Activated B cell treated with CpG ODN at 0.5 μM for 24 hours (primary cell): ENCODE data around the gene FGF11. TPM values are rescaled to one million over a fixed set of nuclear protein-coding genes. Genes with fewer than 3 reads are reported as not detected.

Experiments
- ATAC-seq: fragments of 200-7000 bp; cut with Tn5 transposase; one replicate; pipeline ENCODE4 v1.10.0; 2021; ENCODE audit warnings: low read depth, mild to moderate bottlenecking, moderate library complexity
- CTCF ChIA-PET: fragments of 350-600 bp; sonication (Branson Sonifier 250); formaldehyde crosslinking; loops from one replicate; lab custom pipeline; 2021; ENCODE audit warnings: antibody characterized with exemption; lab: Charles Lee
- POLR2A ChIA-PET: fragments of 350-600 bp; sonication (Branson Sonifier 250); formaldehyde crosslinking; loops from one replicate; lab custom pipeline; 2021; ENCODE audit warnings: antibody characterized with exemption; lab: Charles Lee
- DNase-seq: peaks from one replicate; pipeline ENCODE4 v3.0.0; 2022
- H3K27ac Mint-ChIP-seq: one replicate; pipeline ENCODE4 v1.8.0; 2020; ENCODE audit warnings: mixed read lengths
- H3K27me3 Mint-ChIP-seq: one replicate; pipeline ENCODE4 v1.8.0; 2021; ENCODE audit warnings: mixed read lengths
- H3K36me3 Mint-ChIP-seq: one replicate; pipeline ENCODE4 v1.8.0; 2021; ENCODE audit warnings: low read depth, mixed read lengths
- H3K4me1 Mint-ChIP-seq: one replicate; pipeline ENCODE4 v1.8.0; 2021; ENCODE audit warnings: mixed read lengths
- H3K4me3 Mint-ChIP-seq: one replicate; pipeline ENCODE4 v1.8.0; 2020; ENCODE audit warnings: mild to moderate bottlenecking, mixed read lengths
- H3K9me3 Mint-ChIP-seq: one replicate; pipeline ENCODE4 v1.8.0; 2020; ENCODE audit warnings: mixed read lengths
- intact Hi-C: fragments of 100-400 bp; cut with micrococcal nuclease; formaldehyde crosslinking; loops from one replicate; pipeline ENCODE4 v1.15.1; 2024
- total RNA-seq: library from RNA; stranded (reverse); gene quantifications from 2 replicates; pipeline ENCODE4 v1.2.3, GENCODE V29; 2022
- TF ChIP-seq, protein P1 (sequence below): fragments of 200-600 bp; IDR thresholded peaks from one replicate; pipeline ENCODE4 v1.8.0; 2022; ENCODE audit warnings: antibody characterized with exemption, mild to moderate bottlenecking

FGF11 gene
- total RNA-seq, 1 donor from 2014 or later = 2.8 TPM

DNA sequence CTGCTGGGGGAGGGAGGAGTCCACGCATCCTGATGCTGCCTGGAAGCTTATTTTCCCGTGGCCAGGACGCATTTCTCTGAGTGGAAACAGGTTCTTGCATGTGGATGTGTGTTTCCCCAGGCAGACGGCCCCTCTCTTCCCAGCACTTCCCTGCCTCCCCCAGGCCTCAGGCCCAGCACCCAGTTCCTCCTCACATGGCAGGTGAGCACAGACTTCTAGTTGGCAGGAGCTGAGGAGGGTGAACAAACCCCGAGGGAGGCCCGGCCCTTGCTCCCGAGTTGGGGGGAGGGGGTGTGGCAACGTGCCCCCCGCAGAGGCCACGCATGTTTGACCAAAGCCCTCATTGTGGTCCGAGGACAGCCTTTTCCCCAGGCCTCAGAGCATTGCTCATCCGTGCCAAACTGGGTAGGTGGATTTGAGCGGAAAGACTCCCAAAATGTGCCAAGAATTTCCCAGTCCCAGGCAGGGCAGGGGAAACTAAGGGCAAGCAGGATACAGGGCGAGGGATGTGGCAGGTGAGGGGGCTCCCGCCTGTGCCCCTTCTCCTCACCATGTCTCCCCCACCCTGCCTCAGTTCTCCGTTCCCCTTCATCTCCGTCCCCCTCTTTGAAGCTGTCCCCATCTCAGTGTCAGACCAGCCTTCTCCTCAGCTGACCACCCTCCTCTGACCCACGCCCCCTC lies 20.7 kb upstream of the FGF11 start:
- no peak overlapping the region for H3K27ac Mint-ChIP-seq

DNA sequence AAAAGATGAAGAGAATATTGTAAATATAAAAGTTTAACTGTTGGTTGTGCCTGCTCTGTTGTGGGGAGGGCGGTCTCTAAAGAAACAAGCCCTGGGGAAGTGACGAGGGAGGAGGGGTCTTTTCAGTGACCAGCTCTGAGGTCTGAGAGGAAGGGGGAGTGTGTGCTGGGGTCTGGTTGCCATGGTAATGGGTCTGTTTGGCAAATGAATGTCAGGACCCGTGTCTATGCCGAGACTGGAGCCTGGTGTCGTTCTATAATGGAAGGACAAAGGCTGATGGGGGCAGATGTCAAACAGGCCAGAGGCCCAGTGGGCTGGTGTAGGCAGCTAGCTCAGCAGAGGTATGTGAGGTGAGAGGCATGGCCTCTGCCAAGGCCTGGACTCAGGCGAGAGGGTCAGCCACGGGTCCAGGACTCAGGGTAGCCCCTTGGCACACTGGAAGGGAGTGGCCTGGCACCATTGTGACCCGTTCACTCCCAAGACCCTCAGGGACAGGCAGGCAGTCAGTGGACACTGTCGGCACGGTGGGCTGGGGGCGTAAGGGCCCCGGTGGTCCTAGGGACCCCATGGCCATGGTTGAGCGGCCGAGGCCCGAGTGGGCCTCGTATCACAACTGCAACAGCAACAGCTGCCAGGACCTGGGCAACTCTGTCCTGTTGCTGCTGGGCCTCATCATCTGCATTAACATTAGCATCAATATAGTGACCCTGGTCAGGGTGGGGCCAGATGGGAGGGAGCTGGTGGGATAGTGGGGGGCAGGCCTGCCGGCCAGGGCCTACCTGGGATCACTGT lies 19.3 kb upstream of the FGF11 start, which contains the start of gene SPEM1:
SPEM1 (plus strand) TSS at position 506 of the 792 bp plus-strand sequence; CDS start at position 567, 61 bp downstream.
- DNase-seq (no peak), ATAC-seq (no peak)
- intact Hi-C loops = no loop called here
- Mint-ChIP-seq H3K4me1 (no peaks in the 10 kb centered on the region), H3K9me3 (no peaks in the 10 kb centered on the region), H3K36me3 (no peaks in the 10 kb centered on the region), H3K4me3 (no peak within 1 kb of the TSS), H3K27ac (no peak within 1 kb of the TSS), H3K27me3 (peaks cover 6% of the 10 kb centered on the region)
- ChIA-PET CTCF (no interaction called here), POLR2A (interaction anchor here (0.9 kb wide), 1 partner anchor 16 kb away, joined by 4 read pairs; the partner anchor contains the start of gene TMEM256)
- TF ChIP-seq, protein P1, sequence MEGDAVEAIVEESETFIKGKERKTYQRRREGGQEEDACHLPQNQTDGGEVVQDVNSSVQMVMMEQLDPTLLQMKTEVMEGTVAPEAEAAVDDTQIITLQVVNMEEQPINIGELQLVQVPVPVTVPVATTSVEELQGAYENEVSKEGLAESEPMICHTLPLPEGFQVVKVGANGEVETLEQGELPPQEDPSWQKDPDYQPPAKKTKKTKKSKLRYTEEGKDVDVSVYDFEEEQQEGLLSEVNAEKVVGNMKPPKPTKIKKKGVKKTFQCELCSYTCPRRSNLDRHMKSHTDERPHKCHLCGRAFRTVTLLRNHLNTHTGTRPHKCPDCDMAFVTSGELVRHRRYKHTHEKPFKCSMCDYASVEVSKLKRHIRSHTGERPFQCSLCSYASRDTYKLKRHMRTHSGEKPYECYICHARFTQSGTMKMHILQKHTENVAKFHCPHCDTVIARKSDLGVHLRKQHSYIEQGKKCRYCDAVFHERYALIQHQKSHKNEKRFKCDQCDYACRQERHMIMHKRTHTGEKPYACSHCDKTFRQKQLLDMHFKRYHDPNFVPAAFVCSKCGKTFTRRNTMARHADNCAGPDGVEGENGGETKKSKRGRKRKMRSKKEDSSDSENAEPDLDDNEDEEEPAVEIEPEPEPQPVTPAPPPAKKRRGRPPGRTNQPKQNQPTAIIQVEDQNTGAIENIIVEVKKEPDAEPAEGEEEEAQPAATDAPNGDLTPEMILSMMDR = no peak

More for the DNA sequence above, 20.7 kb upstream of the FGF11 start:
- DNase-seq (no peak), ATAC-seq (no peak)
- H3K4me1 Mint-ChIP-seq = no peaks in the 10 kb centered on the region
- no peak overlapping the region for H3K4me3 Mint-ChIP-seq
- TF ChIP-seq, protein P1 = no peak
- POLR2A ChIA-PET = interaction anchor here (0.6 kb wide), 1 partner anchor 173 kb away, joined by 3 read pairs; no protein-coding TSS in a partner anchor
- intact Hi-C loops = no loop called here
- peaks cover 3% of the 10 kb centered on the region for H3K27me3 Mint-ChIP-seq
- CTCF ChIA-PET = no interaction called here
- H3K9me3 Mint-ChIP-seq = no peaks in the 10 kb centered on the region
- no peaks in the 10 kb centered on the region for H3K36me3 Mint-ChIP-seq

DNA sequence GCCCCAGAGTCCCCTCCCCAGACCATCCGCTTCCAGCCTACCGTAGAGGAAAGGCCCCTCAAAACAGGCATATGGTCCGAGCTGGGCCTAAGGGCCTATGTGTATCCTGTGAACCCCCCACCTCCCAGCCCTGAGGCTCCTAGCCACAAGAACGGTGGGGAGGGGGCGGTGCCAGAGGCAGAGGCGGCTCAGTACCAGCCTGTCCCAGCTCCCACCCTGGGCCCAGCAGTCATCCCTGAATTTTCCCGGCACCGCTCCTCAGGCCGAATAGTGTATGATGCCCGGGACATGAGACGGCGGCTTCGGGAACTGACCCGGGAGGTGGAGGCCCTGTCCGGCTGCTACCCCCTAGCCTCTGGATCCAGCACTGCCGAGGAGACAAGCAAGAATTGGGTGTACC lies 18.1 kb upstream of the FGF11 start:
- intact Hi-C loops = no loop called here
- ChIA-PET POLR2A (interaction anchor here (0.9 kb wide), 1 partner anchor 17 kb away, joined by 4 read pairs; the partner anchor contains the start of gene TMEM256), CTCF (no interaction called here)
- H3K36me3 Mint-ChIP-seq = no peaks in the 10 kb centered on the region
- no peaks in the 10 kb centered on the region for H3K4me1 Mint-ChIP-seq
- H3K27me3 Mint-ChIP-seq = peaks cover 7% of the 10 kb centered on the region
- H3K27ac Mint-ChIP-seq = no peak overlapping the region
- TF ChIP-seq, protein P1 = no peak
- ATAC-seq (no peak), DNase-seq (no peak)
- H3K9me3 Mint-ChIP-seq = no peaks in the 10 kb centered on the region
- no peak overlapping the region for H3K4me3 Mint-ChIP-seq

DNA sequence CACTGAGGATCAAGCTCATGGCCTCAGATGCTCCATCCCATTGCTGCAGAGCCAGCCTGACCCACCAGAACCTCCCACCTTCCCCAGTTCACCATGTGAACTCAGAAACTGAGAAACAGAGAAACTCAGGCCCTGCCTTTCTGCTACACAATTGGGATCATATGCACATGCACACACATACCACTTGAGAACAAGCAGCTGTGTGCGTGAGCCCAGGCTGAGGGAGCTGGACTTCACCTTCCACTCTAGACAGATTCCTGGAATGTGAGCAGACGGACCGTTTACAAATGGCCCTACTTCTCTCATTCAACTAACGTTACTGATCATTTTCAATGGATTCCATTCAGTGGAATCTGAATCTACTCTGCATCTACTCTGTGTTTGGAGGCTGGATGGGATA lies 15.6 kb upstream of the FGF11 start:
- intact Hi-C loops = no loop called here
- peaks cover 9% of the 10 kb centered on the region for H3K27me3 Mint-ChIP-seq
- TF ChIP-seq, protein P1 = no peak
- ChIA-PET POLR2A (interaction anchor here (0.5 to 1.4 kb wide), 3 partner anchors 17 to 262 kb away, joined by 3 to 5 read pairs (median 3); no protein-coding TSS in a partner anchor), CTCF (interaction anchor here (1.8 kb wide), 1 partner anchor 13 kb away, joined by 6 read pairs; no protein-coding TSS in a partner anchor)
- no peaks in the 10 kb centered on the region for H3K36me3 Mint-ChIP-seq
- H3K4me1 Mint-ChIP-seq = no peaks in the 10 kb centered on the region
- ATAC-seq (no peak), DNase-seq (no peak)
- no peak overlapping the region for H3K4me3 Mint-ChIP-seq
- no peak overlapping the region for H3K27ac Mint-ChIP-seq
- no peaks in the 10 kb centered on the region for H3K9me3 Mint-ChIP-seq

DNA sequence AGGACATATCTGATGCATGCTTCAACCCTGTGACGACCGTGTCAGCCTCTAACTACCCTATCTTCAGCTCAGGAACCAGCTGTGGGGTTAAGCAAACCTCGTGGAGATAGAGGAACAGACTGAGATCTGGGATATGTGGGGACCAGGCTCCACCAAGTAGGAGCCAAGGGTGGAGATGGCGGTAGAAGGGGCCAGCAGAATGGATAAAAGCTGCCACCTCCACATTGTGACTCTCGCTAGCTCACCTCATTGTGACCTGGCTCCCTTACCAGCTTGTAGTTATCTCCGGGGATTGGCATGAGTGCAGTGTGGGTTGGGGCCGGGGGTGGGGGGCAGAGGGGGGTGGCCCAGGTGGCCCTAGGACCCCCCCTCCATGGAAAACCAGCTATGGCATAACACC lies 14.0 kb upstream of the FGF11 start, which contains the start of gene SPEM2:
SPEM2 (plus strand) TSS at position 301 of the 400 bp plus-strand sequence; CDS start at position 374, 73 bp downstream.
- TF ChIP-seq, protein P1 = no peak
- Mint-ChIP-seq H3K27me3 (peaks cover 5% of the 10 kb centered on the region), H3K36me3 (no peaks in the 10 kb centered on the region), H3K27ac (no peak within 1 kb of the TSS), H3K4me1 (no peaks in the 10 kb centered on the region), H3K4me3 (no peak within 1 kb of the TSS), H3K9me3 (no peaks in the 10 kb centered on the region)
- ATAC-seq = no peak
- ChIA-PET POLR2A (interaction anchor here (1.2 kb wide), 1 partner anchor 21 kb away, joined by 3 read pairs; the partner anchor contains the start of gene TMEM256), CTCF (no interaction called here)
- intact Hi-C loops = no loop called here
- DNase-seq = no peak
